Measurements from ENCODE around the gene GTF2A1.

GRCh38 chr14:81247271-81247766 is 26.6 kb upstream of the GTF2A1 start:
- TF ChIP-seq, protein P1, sequence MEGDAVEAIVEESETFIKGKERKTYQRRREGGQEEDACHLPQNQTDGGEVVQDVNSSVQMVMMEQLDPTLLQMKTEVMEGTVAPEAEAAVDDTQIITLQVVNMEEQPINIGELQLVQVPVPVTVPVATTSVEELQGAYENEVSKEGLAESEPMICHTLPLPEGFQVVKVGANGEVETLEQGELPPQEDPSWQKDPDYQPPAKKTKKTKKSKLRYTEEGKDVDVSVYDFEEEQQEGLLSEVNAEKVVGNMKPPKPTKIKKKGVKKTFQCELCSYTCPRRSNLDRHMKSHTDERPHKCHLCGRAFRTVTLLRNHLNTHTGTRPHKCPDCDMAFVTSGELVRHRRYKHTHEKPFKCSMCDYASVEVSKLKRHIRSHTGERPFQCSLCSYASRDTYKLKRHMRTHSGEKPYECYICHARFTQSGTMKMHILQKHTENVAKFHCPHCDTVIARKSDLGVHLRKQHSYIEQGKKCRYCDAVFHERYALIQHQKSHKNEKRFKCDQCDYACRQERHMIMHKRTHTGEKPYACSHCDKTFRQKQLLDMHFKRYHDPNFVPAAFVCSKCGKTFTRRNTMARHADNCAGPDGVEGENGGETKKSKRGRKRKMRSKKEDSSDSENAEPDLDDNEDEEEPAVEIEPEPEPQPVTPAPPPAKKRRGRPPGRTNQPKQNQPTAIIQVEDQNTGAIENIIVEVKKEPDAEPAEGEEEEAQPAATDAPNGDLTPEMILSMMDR (IDR thresholded peaks at IDR 0.05), result no peak
- no peak for TF ChIP-seq POLR2A (IDR thresholded peaks at IDR 0.05)
